KBM-7 (cell line): ENCODE data around the gene ABHD16A.

ENCODE experiments used
- DNase-seq: peaks from one replicate; pipeline ENCODE4 v3.0.0-alpha.2; 2015
- in situ Hi-C: fragments of 300-500 bp; cut with MboI; formaldehyde crosslinking; loops from 2 replicates; pipeline ENCODE4 v1.14.3; 2020; ENCODE audit warnings: low sequenced_read_pairs, low pct_unique_long_range_greater_than_20kb, mixed read lengths

Gene ABHD16A

GRCh38 chr6:31693535-31693934, 9.6 kb downstream of the ABHD16A start:
- in situ Hi-C loops, result no loop called here
- DNase-seq, result no peak

- no peak for DNase-seq
- in situ Hi-C loops, result no loop called here
Observed at GRCh38 chr6:31692886-31693285, 10.2 kb downstream of the ABHD16A start.

- in situ Hi-C loops, result no loop called here
- DNase-seq, result no peak
Observed at GRCh38 chr6:31692353-31692752, 10.8 kb downstream of the ABHD16A start.

- DNase-seq, result no peak
- in situ Hi-C loops, result no loop called here
Observed at GRCh38 chr6:31691564-31692108, 11.5 kb downstream of the ABHD16A start.

GRCh38 chr6:31691078-31691463, 12.1 kb downstream of the ABHD16A start:
- in situ Hi-C loops, result no loop called here
- DNase-seq, result no peak

GRCh38 chr6:31690231-31691077, 12.7 kb downstream of the ABHD16A start:
- in situ Hi-C loops, result no loop called here
- DNase-seq, result no peak

GRCh38 chr6:31689249-31690110, 13.6 kb downstream of the ABHD16A start:
- DNase-seq, result no peak
- in situ Hi-C loops, result no loop called here

- DNase-seq, result no peak
- in situ Hi-C loops, result no loop called here
Observed at GRCh38 chr6:31687860-31688693, 15.0 kb downstream of the ABHD16A start.

GRCh38 chr6:31687321-31687720, 15.8 kb downstream of the ABHD16A start:
- no peak for DNase-seq
- in situ Hi-C loops, result no loop called here

GRCh38 chr6:31686483-31686882, 16.6 kb downstream of the ABHD16A start:
- in situ Hi-C loops, result no loop called here
- DNase-seq, result no peak

- in situ Hi-C loops, result no loop called here
Observed at GRCh38 chr6:31683591-31683990, 19.5 kb downstream of the ABHD16A start.

GRCh38 chr6:31681135-31681671, 21.9 kb downstream of the ABHD16A start:
- DNase-seq, result peak; percentile 53
- in situ Hi-C loops, result no loop called here

More at GRCh38 chr6:31683591-31683990, 19.5 kb downstream of the ABHD16A start:
- no peak for DNase-seq

- DNase-seq, result peak; percentile 88
- in situ Hi-C loops, result no loop called here
Observed at GRCh38 chr6:31680226-31681134, 22.6 kb downstream of the ABHD16A start, which contains the start of gene LY6G5C. TSS of gene LY6G5C (minus strand) at chr6:31681067. CDS start at chr6:31680373, 694 bp downstream.

GRCh38 chr6:31677955-31678354, 25.2 kb downstream of the ABHD16A start:
- in situ Hi-C loops, result no loop called here
- DNase-seq, result no peak

GRCh38 chr6:31676904-31677303, 26.2 kb downstream of the ABHD16A start:
- no peak for DNase-seq
- in situ Hi-C loops, result no loop called here

- no peak for DNase-seq
- in situ Hi-C loops, result no loop called here
Observed at GRCh38 chr6:31676322-31676903, 26.7 kb downstream of the ABHD16A start.

GRCh38 chr6:31669676-31670075, 33.4 kb downstream of the ABHD16A start, which contains the start of gene LY6G5B:
TSS of gene LY6G5B (plus strand) at chr6:31669976. CDS start at chr6:31670951, 975 bp downstream.
- in situ Hi-C loops, result no loop called here
- DNase-seq, result no peak
